VCaP (cell line): Measurements from ENCODE around the gene KRTAP19-2.

Experiments used
- H3K27ac ChIP-seq: fragments of 450-650 bp; 2 replicates; pipeline ENCODE4 v1.5.1; 2017
- TF ChIP-seq, protein P1 (sequence below): fragments of 450-650 bp; conservative IDR thresholded peaks from 2 replicates; pipeline ENCODE4 v1.5.1; 2017; ENCODE audit warnings: mild to moderate bottlenecking, moderate library complexity

Gene KRTAP19-2

DNA sequence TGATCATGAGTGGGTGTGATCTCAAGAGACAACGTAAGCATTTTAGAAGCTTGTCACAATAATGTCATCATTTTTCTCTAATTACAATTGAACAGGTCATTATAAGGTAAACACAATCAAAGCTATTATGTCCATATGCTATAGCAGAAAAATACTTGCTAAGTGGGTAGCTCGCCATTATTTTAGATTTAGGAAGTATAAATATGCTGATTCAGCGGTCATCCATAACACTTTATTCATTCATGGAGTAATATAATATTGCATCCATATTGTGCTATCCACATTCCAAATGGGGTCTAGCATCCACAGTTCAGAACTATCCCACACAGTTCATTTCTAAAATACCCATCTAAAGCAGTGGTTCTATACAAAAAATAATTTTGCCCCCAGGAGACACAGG is 38.7 kb downstream of the KRTAP19-2 start:
- TF ChIP-seq, protein P1, sequence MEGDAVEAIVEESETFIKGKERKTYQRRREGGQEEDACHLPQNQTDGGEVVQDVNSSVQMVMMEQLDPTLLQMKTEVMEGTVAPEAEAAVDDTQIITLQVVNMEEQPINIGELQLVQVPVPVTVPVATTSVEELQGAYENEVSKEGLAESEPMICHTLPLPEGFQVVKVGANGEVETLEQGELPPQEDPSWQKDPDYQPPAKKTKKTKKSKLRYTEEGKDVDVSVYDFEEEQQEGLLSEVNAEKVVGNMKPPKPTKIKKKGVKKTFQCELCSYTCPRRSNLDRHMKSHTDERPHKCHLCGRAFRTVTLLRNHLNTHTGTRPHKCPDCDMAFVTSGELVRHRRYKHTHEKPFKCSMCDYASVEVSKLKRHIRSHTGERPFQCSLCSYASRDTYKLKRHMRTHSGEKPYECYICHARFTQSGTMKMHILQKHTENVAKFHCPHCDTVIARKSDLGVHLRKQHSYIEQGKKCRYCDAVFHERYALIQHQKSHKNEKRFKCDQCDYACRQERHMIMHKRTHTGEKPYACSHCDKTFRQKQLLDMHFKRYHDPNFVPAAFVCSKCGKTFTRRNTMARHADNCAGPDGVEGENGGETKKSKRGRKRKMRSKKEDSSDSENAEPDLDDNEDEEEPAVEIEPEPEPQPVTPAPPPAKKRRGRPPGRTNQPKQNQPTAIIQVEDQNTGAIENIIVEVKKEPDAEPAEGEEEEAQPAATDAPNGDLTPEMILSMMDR, result no peak

DNA sequence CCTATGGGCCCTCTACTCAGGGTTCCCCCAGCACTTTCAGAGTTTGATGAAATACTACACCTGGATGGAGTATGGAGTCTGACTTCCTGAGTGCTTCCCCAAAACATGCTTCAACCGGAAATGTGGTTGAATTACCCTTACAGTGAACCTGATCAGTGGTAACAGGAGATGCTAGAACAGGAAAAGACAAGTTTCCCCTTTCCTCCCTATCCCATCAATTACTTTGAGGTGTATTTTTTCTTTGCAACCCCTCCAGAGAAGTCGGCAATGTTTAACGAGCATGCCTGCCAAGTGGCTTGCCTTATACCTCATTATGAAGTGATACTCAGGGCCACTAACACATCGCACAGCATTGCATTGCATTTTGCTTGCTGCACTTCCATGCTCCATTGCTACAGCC is 40.2 kb downstream of the KRTAP19-2 start:
- H3K27ac ChIP-seq, result no peak overlapping the region
- TF ChIP-seq, protein P1, result no peak

More for the DNA sequence above, 38.7 kb downstream of the KRTAP19-2 start:
- H3K27ac ChIP-seq, result no peak overlapping the region

DNA sequence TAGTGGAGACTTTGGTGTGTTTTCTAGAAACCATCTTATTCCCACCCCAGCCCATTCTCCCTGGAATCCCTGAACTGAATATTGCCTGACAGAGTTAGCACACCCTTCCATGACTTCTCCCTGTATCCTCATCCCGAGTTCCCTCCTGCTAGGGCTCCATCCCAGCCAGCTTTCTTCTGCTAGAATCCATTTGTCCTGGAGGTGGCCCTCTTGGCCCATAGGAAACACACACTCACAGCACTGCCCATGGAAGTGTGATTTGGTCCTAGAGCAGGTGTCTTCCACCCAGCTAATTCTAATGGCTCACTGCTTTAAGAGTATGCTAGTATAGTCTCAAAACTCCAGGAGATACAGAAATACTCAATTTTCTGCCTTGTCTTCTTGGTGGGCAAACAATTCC is 43.0 kb downstream of the KRTAP19-2 start:
- TF ChIP-seq, protein P1, result 0 out of 2 replicates have a peak, but pooled peaks have one; percentile 27
- no peak overlapping the region for H3K27ac ChIP-seq

DNA sequence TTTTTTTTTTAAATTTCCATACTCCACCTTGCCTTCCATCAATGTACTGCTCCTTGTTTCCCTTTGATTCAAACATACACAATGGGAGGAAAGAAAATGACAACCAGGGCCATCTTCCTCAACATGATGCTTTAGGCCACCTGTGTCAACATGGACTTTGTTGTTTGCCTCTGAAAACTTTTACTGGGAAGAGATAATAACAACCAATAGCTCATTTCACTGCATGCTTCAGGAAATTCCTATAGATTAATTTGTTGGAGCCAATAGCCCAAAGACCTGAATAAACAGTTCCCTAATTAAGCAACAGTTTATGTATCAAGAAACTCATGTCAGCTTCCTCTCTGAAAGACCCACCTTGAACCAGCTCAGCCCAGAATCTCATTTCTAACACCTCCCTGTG is 44.0 kb downstream of the KRTAP19-2 start:
- TF ChIP-seq, protein P1, result no peak
- H3K27ac ChIP-seq, result no peak overlapping the region; the same call in 1 of the 2 replicates

DNA sequence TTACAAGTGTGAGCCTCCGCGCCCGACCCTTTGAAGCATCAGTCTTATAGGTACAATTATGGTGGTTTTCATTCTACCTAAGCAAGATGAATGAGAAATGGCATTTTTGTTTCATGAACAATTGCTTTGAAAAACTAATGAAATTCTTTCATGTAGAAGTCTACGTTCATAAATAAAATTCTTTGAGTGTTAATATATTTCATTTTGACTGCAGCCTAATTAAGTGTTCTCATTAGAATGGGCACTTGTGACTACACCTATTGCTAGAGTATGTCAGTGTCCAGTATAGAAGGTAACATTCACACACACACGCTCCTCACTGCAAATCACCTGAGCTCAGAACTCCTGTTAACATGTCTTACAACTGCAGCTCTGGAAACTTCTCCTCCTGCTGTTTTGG is 47.3 kb downstream of the KRTAP19-2 start, which contains the start of gene KRTAP15-1:
Gene KRTAP15-1 (plus strand): TSS at position 301 of the 400 bp plus-strand sequence. CDS start 53 bp downstream, at position 354.
- H3K27ac ChIP-seq, result no peak within 1 kb of the TSS
- TF ChIP-seq, protein P1, result no peak
